Endometrium (tissue), 2 donors: ENCODE measurements around the gene ACOX2.

ENCODE experiments used
- FAIRE-seq: peaks from 2 replicates; lab custom pipeline; 2012; peaks lifted over from hg19 to GRCh38; lab: Jason Lieb, UNC
- donor health status: control.
- donor health status: control.

ACOX2 gene

GRCh38 chr3:58502872-58503271 is 34.1 kb downstream of the ACOX2 start:
- no peak for FAIRE-seq

- FAIRE-seq, result no peak
Observed at GRCh38 chr3:58497097-58497496, 39.9 kb downstream of the ACOX2 start.

GRCh38 chr3:58496206-58496857 is 40.7 kb downstream of the ACOX2 start:
- no peak for FAIRE-seq

- FAIRE-seq, result no peak
Observed at GRCh38 chr3:58495101-58495500, 41.9 kb downstream of the ACOX2 start.

GRCh38 chr3:58494107-58494506 is 42.9 kb downstream of the ACOX2 start:
- no peak for FAIRE-seq

GRCh38 chr3:58492494-58492905 is 44.5 kb downstream of the ACOX2 start:
- FAIRE-seq, result no peak

GRCh38 chr3:58491506-58492402 is 45.2 kb downstream of the ACOX2 start, which contains the start of gene KCTD6:
Gene KCTD6 (plus strand): TSS chr3:58492096. CDS start chr3:58498756, 6,660 bp downstream.
- no peak for FAIRE-seq

- FAIRE-seq, result no peak
Observed at GRCh38 chr3:58490860-58491501, 46.0 kb downstream of the ACOX2 start.

- no peak for FAIRE-seq
Observed at GRCh38 chr3:58488967-58489366, 48.0 kb downstream of the ACOX2 start.

GRCh38 chr3:58487140-58487886 is 49.7 kb downstream of the ACOX2 start:
- FAIRE-seq, result no peak

GRCh38 chr3:58485801-58486435 is 51.1 kb downstream of the ACOX2 start:
- FAIRE-seq, result no peak

- FAIRE-seq, result no peak
Observed at GRCh38 chr3:58484722-58485069, 52.3 kb downstream of the ACOX2 start.

GRCh38 chr3:58484045-58484721 is 52.8 kb downstream of the ACOX2 start:
- no peak for FAIRE-seq

- FAIRE-seq, result no peak
Observed at GRCh38 chr3:58482917-58483636, 53.9 kb downstream of the ACOX2 start.

GRCh38 chr3:58480309-58480708 is 56.7 kb downstream of the ACOX2 start:
- FAIRE-seq, result no peak

GRCh38 chr3:58478781-58479180 is 58.2 kb downstream of the ACOX2 start:
- FAIRE-seq, result no peak

GRCh38 chr3:58474967-58475578 is 61.9 kb downstream of the ACOX2 start:
- FAIRE-seq, result no peak

- no peak for FAIRE-seq
Observed at GRCh38 chr3:58474348-58474911, 62.6 kb downstream of the ACOX2 start.

GRCh38 chr3:58473275-58473674 is 63.7 kb downstream of the ACOX2 start:
- no peak for FAIRE-seq
